GM21737 (cell line): Measurements from ENCODE around the gene PLEKHG4B.
"Not testable (repeated sequence)": the region's sequence is repeated elsewhere in the genome, so short reads cannot be mapped to it uniquely, and the experiment has no call there.

Source experiments
- ATAC-seq: cut with Tn5 transposase; IDR thresholded peaks from one replicate; pipeline ENCODE4 v1.9.1; 2021; ENCODE audit warnings: mild to moderate bottlenecking, moderate library complexity; ENCODE audit not compliant: unreplicated experiment

PLEKHG4B gene

DNA sequence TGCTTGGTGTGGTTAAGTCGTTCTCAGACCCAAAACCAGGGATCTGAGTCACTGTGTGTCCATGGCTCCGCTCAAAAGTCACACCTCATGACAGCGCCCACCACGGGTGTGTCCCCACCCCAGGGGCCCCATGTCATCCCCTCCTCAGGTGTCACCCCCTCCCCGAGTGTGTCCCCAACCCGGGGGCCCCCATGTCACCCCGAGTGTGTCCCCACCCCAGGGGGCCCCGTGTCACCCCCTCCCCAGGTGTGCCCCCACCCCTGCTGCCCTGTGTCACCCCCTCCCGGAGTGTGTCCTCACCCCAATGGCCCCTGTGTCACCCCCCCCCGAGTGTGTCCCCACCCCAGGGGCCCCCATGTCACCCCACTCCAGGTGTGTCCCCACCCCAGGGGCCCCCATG lies 104.4 kb downstream of the PLEKHG4B start:
- ATAC-seq, result no peak

DNA sequence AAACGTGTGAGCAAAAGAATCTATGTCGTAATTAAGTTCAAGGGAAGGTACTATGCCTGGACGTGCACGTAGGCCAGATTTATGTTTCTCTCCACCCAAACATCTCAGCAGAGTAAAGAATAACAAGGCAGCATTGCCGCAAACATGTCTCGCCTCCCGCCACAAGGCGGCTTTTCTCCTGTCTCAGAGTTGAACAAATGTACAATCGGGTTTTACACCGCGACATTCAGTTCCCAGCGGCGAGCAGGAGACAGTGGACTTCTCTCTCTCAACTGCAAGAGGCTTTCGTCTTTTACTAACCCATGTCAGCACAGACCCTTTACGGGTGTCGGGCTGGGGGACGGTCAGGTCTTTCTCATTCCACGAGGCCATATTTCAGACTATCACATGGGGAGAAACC lies 105.1 kb downstream of the PLEKHG4B start:
- not testable (repeated sequence) for ATAC-seq

DNA sequence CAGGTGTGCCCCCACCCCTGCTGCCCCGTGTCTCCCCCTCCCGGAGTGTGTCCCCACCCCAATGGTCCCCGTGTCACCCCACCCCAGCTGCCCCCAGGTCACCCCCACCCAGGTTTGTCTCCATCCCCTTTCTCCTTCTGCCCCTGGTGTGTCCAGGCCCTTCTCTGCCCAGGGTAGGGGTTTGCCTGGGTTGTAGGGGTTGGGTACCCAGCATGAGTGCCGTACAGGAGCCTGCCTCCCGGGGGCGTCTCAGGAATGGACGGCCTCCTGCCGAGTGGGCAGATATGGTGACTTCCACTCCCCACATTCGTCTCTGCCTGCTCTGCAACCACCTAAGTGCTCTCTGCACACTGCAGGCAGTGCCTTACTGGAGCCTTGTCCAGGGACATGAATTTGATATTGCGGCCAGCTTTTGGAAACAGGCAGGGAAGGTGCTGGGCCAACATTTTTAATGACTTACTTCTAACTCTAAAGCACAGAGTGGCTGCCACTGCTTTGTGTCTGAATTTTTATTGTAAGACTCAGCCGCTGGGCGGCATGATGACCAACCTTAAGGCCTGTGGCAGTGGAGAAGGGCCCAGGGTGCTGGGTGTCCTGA lies 106.0 kb downstream of the PLEKHG4B start:
- no peak for ATAC-seq

DNA sequence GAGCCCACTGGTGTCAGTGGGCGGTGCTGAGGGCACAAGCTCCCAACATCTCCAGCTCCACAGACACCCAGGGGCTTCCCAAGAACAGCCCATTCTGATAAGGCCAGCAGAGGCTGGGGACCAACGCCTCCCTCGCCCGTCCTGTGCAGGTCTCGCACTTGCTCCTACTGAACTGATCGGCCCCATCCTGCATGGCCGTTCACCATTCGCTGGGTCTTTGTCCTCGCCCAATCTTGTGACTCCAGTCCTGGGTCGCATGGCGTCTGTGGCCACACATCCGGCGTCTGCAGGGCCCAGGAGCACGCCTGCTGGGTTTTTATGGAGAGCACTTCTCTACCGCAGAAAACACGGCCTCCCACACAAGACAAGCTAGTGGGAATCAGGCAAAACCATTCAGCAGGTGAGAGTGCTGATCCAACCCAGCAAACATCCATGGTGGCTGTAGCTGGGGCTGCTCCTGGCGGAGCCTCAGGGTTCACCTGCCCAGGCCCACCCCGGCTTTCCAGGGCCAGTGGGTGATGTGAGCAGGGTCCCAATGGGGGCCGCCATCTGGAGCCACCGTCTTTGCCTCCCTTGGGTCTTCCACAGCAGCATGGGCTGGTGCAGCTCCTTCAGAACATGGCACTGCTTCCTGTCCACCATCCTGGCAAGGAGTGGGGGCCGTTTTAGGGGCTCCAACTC lies 106.7 kb downstream of the PLEKHG4B start:
- ATAC-seq, result no peak

DNA sequence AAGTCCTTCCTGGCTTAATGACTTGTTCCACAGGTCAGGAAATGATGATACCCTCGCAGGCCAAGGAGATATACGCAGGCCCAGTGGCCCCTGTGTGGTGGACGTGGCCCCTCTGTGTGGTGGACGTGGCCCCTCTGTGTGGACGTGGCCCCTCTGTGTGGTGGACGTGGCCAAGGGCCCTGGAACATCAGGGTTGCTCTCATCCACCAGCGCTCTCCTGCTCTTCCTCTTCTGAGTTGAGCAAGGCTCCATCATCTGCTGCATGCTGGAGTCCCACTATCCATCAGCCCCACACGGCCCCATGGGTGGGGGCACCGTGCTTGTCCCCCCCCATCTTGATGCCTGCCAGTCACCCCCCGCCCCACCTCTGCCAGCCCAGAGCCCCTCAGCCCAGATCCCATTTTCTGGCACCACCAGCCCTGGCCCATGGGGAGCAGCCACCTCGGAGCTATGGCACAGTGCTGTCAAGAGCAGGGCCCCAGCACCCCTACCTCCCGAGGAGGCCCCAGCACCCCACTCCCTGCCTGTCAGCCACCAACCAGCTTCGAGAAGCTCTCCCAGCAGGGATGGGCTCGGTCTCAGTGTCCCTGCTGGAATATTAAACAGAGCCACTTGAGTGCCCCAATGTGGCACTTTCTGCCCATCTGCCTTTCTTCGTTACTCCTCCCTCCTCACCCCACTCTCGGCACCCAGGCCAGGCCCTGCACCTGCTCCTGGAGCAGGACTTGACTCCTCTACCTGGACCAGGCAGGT lies 107.4 kb downstream of the PLEKHG4B start:
- ATAC-seq, result no peak

DNA sequence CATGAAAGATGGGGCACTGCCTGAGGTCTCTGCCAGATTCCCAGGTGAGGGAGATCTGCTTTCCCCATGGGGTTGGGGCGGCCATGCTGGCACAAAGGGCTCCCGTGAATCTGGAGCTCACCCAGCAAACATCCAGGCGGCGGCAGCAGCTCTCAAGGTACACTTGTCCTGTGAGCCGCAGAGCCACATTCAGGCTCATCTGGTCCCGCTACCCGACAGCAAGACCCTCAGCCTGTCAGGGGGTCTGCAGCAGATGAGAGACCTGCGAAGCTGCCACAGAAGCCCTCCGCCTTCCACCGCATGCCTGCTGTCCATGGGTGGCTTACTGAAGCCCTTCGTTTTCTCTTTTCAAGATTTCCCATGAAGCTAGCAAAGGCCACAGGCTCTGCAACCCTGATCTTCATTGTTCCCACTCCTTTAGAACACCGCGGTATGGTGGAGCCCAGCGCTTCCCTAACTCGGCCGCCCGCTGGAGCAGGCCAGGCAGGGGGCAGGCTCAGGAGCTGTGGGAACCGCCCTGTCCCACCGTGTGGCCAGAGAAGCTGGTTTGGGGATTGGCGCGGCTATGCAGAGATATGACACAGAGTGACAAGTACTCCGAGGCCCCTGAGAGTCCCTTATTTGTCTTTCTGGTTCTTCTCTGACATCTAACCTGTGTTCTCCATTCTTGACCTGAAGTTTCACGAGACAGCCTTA lies 108.1 kb downstream of the PLEKHG4B start:
- ATAC-seq, result no peak

DNA sequence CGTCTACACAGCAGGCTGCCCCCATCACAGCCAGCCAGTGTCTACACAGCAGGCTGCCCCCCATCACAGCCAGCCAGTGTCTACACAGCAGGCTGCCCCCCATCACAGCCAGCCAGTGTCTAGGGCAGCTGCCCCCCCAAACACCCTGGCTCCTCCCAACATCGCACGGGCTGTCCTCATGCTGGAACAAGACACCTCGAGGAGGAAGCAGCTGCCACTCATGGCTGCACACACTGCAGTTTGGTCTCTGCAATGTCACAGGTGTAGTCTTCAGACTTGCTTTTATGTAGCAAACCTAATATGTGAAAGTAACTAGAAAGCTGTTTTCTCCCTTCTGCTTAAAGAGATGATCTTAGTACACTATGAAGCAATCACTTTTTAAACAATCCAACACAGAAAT lies 109.0 kb downstream of the PLEKHG4B start:
- ATAC-seq, result no peak

DNA sequence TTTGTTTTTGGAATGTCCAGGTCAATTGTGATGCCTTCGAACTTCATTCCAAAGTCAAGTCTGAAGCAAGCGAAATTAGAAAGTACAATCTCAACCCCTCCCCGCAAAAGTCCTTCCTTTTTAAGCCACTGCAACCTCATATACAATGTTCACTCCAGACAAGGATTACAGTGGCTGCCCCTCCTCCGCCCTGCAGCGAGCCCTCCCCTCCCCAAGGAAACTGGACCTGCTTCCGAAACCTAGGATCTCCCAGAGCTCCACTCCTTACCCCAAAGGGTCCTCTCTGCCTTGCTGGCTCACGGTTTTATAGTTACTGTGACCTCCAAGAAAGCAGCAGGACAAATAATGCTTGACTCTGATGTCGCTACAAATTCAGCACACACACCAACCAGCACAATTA lies 109.7 kb downstream of the PLEKHG4B start:
- no peak for ATAC-seq

DNA sequence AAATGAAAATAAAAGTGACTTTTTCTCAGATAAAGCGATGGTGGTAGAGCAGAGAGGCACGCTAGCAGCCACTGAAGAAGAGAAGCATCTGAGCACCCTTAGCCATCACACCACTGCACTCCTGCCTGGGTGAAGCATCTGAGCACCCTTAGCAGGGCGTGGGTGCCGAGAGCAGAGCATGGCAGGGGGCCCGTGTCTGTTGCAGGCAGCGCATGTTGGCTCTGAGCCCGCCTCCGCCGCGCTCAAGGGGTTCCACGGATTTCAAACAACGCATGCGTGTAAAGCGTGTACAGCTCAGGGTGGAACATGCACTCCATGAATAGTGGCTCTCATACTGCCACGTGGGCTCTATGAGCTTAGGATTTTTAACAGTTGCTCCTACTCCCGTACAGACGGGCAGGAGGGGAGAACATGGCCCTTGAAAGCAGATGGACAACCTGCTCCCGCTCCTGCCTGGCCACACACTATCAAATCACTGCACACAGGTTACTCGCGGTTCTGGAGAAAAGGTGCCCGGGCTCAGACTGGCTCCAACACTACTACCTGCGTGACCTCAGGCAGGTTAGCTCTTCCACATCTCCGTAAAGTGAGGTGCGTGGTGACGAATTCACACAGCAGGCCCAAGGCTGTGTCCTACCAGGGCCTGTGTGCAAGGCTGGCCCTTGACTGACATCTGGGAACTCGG lies 111.4 kb downstream of the PLEKHG4B start:
- ATAC-seq, result no peak

DNA sequence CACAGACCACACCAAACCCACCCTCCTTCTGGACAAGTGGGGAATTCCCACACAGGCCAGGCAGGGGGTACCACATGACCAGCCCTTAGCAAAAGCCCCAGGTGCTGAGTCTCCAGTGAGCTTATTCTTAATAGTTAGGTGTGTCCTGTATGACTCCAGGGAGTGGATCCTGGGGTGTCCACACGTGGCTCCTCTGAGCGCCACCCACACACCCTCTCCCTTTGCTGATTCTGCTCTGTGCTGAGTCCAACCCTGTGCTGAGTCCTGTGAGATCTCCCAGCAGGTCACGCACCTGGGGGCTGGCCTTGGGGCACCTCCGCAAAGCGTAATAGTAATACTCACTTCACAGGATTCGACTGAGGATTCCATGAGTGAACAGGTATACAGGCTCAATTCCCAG lies 112.0 kb downstream of the PLEKHG4B start:
- no peak for ATAC-seq

DNA sequence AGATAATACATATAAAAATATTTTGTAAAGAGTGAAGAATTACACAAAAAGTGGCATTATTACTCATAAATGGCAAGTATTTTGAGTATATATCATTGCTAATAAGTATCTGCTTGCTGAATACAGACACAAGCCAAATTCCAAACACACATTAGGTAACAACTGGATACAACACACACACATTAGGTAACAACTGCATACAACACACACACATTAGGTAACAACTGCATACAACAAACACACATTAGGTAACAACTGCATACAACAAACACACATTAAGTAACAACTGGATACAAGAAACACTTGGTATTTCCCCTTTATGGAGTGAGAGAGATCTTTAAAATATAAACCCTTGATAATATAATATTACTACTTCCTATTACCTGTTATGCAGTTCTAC lies 112.5 kb downstream of the PLEKHG4B start:
- no peak for ATAC-seq

DNA sequence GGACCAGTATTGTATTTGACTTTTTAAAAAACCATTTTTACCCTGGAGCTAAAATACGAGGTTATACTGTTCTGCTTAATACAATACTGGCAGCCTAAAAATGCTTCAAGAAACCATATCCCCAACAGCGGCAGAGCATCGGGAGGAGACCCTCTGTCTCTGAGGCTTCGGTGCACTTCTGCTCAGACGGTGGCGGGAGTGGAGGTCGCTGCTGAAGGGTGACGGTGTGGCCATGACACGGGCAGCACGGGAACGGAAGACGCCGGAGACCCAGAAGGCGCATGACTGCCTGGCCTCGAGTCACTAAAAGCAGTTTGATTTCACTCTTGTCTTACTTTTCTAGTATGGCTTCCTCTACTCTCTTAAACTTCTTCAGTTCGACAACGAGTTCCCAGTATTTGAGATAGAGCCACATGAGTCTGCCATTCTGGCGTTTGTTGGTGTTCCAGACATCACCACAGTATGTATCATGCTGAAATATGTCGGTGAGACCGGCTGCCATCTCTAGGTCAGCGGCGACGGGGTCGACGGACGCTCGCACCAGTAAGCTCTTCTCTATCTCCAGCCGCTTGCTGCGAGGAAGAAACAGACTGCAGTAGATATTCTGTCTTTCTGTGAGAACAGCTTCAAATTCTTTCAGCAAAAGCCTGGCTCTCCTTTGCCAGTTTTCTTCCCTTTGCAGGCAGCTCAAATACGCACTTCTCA lies 113.2 kb downstream of the PLEKHG4B start:
- ATAC-seq, result no peak

DNA sequence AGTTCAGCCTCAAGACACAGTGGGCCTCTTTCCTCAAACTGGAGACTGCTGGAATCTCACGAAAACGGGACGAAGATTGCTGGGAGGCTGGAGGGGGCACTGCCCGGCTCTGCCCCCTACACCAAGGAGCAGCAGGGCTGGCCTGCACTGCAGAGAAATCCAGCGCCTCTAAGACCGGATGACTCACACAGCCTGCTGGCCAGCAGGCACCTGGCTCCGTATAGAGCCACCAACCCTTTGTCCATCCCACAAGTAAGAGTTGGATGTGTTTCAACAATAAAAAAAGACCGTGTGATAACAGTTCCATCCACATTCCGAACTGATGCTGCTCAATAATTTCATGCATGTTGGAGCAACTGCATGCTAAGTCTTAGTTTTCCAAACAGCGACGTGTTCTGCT lies 114.4 kb downstream of the PLEKHG4B start:
- no peak for ATAC-seq

DNA sequence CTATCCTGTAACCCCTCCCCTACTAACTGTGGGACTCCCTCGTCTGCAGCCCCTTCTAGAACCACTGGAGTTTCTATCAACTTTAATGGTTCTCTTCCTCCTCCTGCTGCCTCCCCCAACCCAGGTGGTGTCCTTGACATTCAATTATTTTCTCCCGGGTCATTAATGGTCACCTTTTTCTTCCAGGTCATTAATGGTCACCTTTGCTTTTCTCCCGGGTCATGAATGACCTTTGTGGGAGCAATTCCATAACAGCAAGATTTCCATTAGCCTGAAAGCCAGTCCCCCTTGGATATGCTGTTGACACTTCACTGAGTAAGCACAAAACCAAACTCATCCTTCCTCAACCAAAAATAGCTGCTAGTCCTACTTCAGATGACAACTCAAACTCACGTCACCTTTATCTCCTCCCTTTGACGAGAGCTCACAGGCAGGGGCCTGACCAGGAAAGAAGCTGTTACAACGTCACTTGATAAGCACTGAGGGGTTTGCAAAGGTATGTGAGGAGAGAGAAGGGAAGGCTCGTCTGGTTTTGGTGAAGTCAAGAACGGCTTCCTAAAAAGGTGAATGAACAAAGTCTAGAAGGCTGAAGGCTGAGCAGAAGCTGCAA lies 115.1 kb downstream of the PLEKHG4B start:
- ATAC-seq, result no peak

DNA sequence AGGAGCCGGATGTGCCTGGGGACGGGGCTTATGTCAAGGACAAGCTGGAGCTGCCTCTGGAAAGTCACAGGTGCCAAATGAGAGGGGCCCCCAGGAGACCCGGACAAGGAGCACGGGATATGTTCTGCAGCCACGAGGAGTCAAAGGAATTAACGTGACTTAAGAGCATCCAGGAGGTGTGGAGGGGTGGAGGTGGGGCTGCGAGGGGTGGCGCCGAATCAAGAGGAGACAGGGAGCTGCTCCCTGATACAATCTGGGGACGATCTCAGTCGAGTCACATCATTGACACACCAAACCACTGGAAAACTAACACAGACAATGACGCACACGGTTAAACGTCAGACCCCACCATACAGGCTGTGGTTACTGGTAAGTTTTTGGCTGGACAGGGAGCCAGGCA lies 115.6 kb downstream of the PLEKHG4B start:
- ATAC-seq, result no peak

DNA sequence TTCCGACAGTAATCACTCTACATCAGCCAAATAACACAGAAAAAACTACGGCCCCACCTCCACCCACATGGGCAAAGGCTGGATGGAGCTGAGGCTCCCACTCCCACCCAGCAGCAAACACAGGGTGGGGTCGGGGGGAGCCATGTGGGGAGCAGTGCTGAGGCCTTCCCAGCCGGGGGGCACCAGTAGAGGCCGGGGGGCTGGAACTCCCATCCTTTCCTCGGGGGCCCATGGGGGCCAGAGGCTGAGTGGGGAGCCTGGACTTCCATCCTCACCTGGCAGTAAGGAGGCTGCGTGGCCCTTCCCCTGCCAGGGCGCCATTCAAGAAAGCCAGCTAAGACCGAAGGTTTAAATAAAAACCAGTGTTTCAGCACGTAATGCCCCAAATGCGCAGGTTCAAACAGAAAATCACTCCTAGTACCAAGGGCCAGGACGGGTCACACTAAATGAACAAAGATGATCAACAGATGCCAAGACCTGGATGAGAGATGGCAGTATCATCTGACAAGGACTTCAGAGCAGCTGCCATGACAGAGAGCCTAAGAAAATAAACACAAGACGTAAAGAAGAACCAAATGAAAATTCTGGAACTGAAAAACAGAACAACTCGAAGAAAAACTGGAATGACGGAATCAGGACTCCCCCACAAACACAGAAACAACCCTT lies 116.6 kb downstream of the PLEKHG4B start:
- ATAC-seq, result no peak

DNA sequence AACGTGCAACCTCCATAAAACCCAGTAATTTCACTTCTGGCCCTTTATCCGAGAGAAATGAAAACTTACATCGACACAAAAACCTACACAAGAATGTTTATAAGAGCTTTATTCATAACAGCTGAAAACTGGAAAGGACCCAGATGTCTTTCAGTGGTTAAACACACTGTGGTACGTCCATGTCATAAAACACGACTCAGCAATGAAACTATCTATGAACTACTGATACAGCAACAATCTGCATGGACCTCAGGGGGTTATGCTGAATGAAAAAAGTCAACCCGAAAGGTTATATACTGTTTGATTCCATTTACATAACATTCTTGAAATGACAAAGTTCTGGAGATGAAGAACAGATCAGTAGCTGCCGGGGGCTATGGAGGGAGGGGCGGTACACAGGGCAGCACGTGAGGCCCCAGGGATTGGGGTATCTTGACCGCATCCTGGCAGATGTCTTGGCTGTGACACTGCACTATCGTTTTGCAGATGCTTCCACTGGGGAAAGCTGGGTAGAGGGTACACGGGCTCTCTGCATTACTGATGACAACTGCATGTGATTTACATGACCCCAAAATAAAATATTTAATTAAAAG lies 121.9 kb downstream of the PLEKHG4B start:
- ATAC-seq, result no peak

DNA sequence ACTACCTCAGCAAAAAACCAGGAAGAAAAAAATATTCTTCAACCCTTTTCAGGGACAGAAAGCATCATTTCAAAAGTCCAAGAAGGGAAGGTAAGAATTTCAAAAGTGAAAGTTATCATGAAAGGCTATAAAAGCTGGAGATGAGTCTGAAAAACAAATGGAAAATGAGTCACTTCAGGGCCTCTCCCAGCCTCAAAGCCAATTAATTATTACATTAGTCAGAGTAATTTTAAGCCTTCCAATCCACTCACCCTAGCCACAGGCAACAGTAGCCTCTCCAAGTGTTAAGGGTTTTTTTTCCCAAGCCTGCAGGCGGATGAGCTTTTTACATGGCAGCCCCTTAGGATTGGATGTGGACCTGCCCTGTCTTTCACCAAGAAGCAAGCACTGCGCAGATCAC lies 123.3 kb downstream of the PLEKHG4B start:
- not testable (repeated sequence) for ATAC-seq

DNA sequence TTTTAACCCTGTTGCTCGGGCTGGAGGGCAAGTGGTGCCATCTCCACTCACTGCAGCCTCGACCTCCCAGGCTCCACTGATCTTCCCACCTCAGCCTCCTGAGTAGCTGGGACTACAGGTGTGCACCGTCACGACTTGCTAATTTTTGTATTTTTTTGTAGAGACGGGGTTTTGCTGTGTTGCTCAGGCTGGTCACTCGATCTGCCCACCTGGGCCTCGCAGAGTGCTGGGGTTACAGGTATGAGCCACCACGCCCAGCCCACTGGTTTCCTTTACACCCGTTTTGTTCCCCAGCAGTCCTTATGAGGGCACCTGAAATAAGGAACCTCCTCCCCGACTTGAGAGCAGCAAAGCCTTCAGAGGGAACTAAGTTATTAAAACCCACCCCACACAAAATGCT lies 124.1 kb downstream of the PLEKHG4B start:
- ATAC-seq, result not testable (repeated sequence)
